Fibroblast of skin of right biceps (primary cell): ENCODE data around the gene CAV3.
A peak's percentile ranks its signal among the peaks of the same experiment; 100 is the strongest.

Experiments
- DNase-seq: peaks from one replicate; pipeline ENCODE4 v3.0.0-alpha.2; 2013

CAV3 gene

GRCh38 chr3:8762607-8763377, 29.2 kb downstream of the CAV3 start:
- DNase-seq, result no peak

GRCh38 chr3:8764528-8764927, 30.9 kb downstream of the CAV3 start:
- DNase-seq, result no peak

GRCh38 chr3:8765528-8765927, 31.9 kb downstream of the CAV3 start:
- no peak for DNase-seq

GRCh38 chr3:8766148-8766547, 32.5 kb downstream of the CAV3 start:
- no peak for DNase-seq

- DNase-seq, result no peak
Observed at GRCh38 chr3:8767256-8767666, 33.7 kb downstream of the CAV3 start.

GRCh38 chr3:8767667-8768363, 34.2 kb downstream of the CAV3 start:
- peak; percentile 48 for DNase-seq

- no peak for DNase-seq
Observed at GRCh38 chr3:8768364-8769087, 34.9 kb downstream of the CAV3 start.

GRCh38 chr3:8769088-8769822, 35.7 kb downstream of the CAV3 start, which contains the start of gene OXTR:
Gene OXTR (minus strand): TSS chr3:8769613. CDS start chr3:8768187, 1,426 bp downstream.
- peak; percentile 91 for DNase-seq

- DNase-seq, result no peak
Observed at GRCh38 chr3:8773941-8774542, 40.4 kb downstream of the CAV3 start.

GRCh38 chr3:8775181-8775580, 41.6 kb downstream of the CAV3 start:
- DNase-seq, result peak; percentile 66

GRCh38 chr3:8775602-8776001, 42.0 kb downstream of the CAV3 start:
- DNase-seq, result no peak

GRCh38 chr3:8776406-8776805, 42.8 kb downstream of the CAV3 start:
- DNase-seq, result peak; percentile 87

- DNase-seq, result no peak
Observed at GRCh38 chr3:8777201-8777977, 43.8 kb downstream of the CAV3 start.

GRCh38 chr3:8777978-8778267, 44.3 kb downstream of the CAV3 start:
- DNase-seq, result no peak

- no peak for DNase-seq
Observed at GRCh38 chr3:8778475-8778874, 44.9 kb downstream of the CAV3 start.

- no peak for DNase-seq
Observed at GRCh38 chr3:8780279-8780678, 46.7 kb downstream of the CAV3 start.

- no peak for DNase-seq
Observed at GRCh38 chr3:8784676-8785435, 51.3 kb downstream of the CAV3 start.

GRCh38 chr3:8790529-8790928, 56.9 kb downstream of the CAV3 start:
- DNase-seq, result no peak

GRCh38 chr3:8793242-8793641, 59.6 kb downstream of the CAV3 start:
- DNase-seq, result peak; percentile 40

- DNase-seq, result no peak
Observed at GRCh38 chr3:8794247-8794646, 60.6 kb downstream of the CAV3 start.
